Heart left ventricle (tissue), 13 donors: ENCODE results near the gene NT5C2.

Experiments
- CTCF ChIP-seq, 12 donors: fragments of 200-600 bp; sonication (generic) in 4 of 12; IDR thresholded peaks; one replicate each; pipeline versions ENCODE4 v1.5.0 to v1.8.0; 2018 to 2022; ENCODE audit warnings: antibody characterized with exemption in 12 of 12, mild to moderate bottlenecking in 5 of 12
- POLR2A ChIP-seq, 2 donors: fragments of 450-650 bp; IDR thresholded peaks; one replicate each; pipeline ENCODE4 v1.6.1; 2017; ENCODE audit warnings: antibody characterized with exemption in 2 of 2, mild to moderate bottlenecking in 2 of 2, moderate library complexity in 2 of 2
- donor health status: ischemic (EF 13 %, LVEDD 7.1; RV severe dilation, severe dysfunction).
- donor health status: DM: no; HTN: yes; CAD: no.
- donor health status: DM: no; HTN: no; CAD: no.
- donor health status: ischemic (EF 25% LVEDD 6.9; RV normal size, moderate dysfunction).
- donor health status: ischemic (EF 25% LVEDD 5.7; RV mildly dilated, moderate dysfunction).
- donor health status: ischemic (EF 35%, LVEDD 5.7; RV mildly dilated, moderate dysfunction).
- donor health status: nonischemic (EF 11% LVEDD 7.7; RV severe dilation, severe dysfunction).
- donor health status: DM: yes; HTN: yes; CAD: no.
- donor health status: PGD.
- donor health status: ischemic (EF 29% LVEDD 5.4; RV normal size, mild dysfunction).
- donor health status: nonischemic (EF 23%, LVEDD 6.1; RV moderate dilation, normal function).

- no peak for TF ChIP-seq POLR2A (IDR thresholded peaks at IDR 0.05)
- no peak for TF ChIP-seq CTCF (IDR thresholded peaks at IDR 0.05)
Measured at GRCh38 chr10:103197174-103197573, 4.1 kb upstream of the NT5C2 start.
